ENCODE data around the gene SARM1.

The SARM1 gene

GRCh38 chr17:28368306-28368831 is 3.1 kb upstream of the SARM1 start:
- peaks cover 23% of the 10 kb centered on the region for H3K4me1 ChIP-seq (ENCODE audit: control insufficient read depth, insufficient read depth, low read length, unreplicated experiment)
- no peaks in the 10 kb centered on the region for H3K79me2 ChIP-seq (ENCODE audit: control insufficient read depth, insufficient read depth, low read length, unreplicated experiment)
- no peaks in the 10 kb centered on the region for H3K36me3 ChIP-seq (ENCODE audit: insufficient read depth, low read length)
- no peak overlapping the region for H3K4me3 ChIP-seq (ENCODE audit: low read depth, low read length)
- no peak overlapping the region for H3K27ac ChIP-seq (ENCODE audit: low read depth, low read length)
- no peaks in the 10 kb centered on the region for H3K27me3 ChIP-seq (ENCODE audit: insufficient read depth, low read length)
- H2AFZ ChIP-seq (ENCODE audit: low read length, unreplicated experiment): no peak overlapping the region

GRCh38 chr17:28368915-28369683 is 2.4 kb upstream of the SARM1 start:
- Histone ChIP-seq H2AFZ (ENCODE audit: low read length, unreplicated experiment) (no peak overlapping the region), H3K36me3 (ENCODE audit: insufficient read depth, low read length) (no peaks in the 10 kb centered on the region), H3K4me3 (ENCODE audit: low read depth, low read length) (no peak overlapping the region)

GRCh38 chr17:28369684-28370034 is 1.8 kb upstream of the SARM1 start:
- no peak overlapping the region for H3K27ac ChIP-seq (ENCODE audit: low read depth, low read length)
- H3K36me3 ChIP-seq (ENCODE audit: insufficient read depth, low read length): no peaks in the 10 kb centered on the region

More at GRCh38 chr17:28368915-28369683, 2.4 kb upstream of the SARM1 start:
- Histone ChIP-seq H3K79me2 (ENCODE audit: control insufficient read depth, insufficient read depth, low read length, unreplicated experiment) (no peaks in the 10 kb centered on the region), H3K27ac (ENCODE audit: low read depth, low read length) (no peak overlapping the region), H3K4me1 (ENCODE audit: control insufficient read depth, insufficient read depth, low read length, unreplicated experiment) (peaks cover 26% of the 10 kb centered on the region), H3K27me3 (ENCODE audit: insufficient read depth, low read length) (no peaks in the 10 kb centered on the region)

GRCh38 chr17:28370035-28370743 is 1.3 kb upstream of the SARM1 start, which contains the start of gene VTN:
Gene VTN, minus strand, starts transcription at chr17:28370307. Its CDS starts 104 bp downstream, at chr17:28370203.
- no peak within 1 kb of the TSS for H2AFZ ChIP-seq (ENCODE audit: low read length, unreplicated experiment)

More at GRCh38 chr17:28369684-28370034, 1.8 kb upstream of the SARM1 start:
- no peak overlapping the region for H3K4me3 ChIP-seq (ENCODE audit: low read depth, low read length)
- H2AFZ ChIP-seq (ENCODE audit: low read length, unreplicated experiment): no peak overlapping the region
- H3K79me2 ChIP-seq (ENCODE audit: control insufficient read depth, insufficient read depth, low read length, unreplicated experiment): no peaks in the 10 kb centered on the region
- peaks cover 26% of the 10 kb centered on the region for H3K4me1 ChIP-seq (ENCODE audit: control insufficient read depth, insufficient read depth, low read length, unreplicated experiment)
- H3K27me3 ChIP-seq (ENCODE audit: insufficient read depth, low read length): no peaks in the 10 kb centered on the region

GRCh38 chr17:28370744-28371103 is 770 bp upstream of the SARM1 start:
- H3K27me3 ChIP-seq (ENCODE audit: insufficient read depth, low read length): no peaks in the 10 kb centered on the region
- H3K27ac ChIP-seq (ENCODE audit: low read depth, low read length): peak overlapping the region; percentile 58
- peaks cover 26% of the 10 kb centered on the region for H3K4me1 ChIP-seq (ENCODE audit: control insufficient read depth, insufficient read depth, low read length, unreplicated experiment)
- no peak overlapping the region for H2AFZ ChIP-seq (ENCODE audit: low read length, unreplicated experiment)
- no peaks in the 10 kb centered on the region for H3K79me2 ChIP-seq (ENCODE audit: control insufficient read depth, insufficient read depth, low read length, unreplicated experiment)
- H3K4me3 ChIP-seq (ENCODE audit: low read depth, low read length): peak overlapping the region; percentile 88
- H3K36me3 ChIP-seq (ENCODE audit: insufficient read depth, low read length): no peaks in the 10 kb centered on the region

More at GRCh38 chr17:28370035-28370743, 1.3 kb upstream of the SARM1 start, which contains the start of gene VTN:
- peak within 1 kb of the TSS; percentile 58 for H3K27ac ChIP-seq (ENCODE audit: low read depth, low read length)
- no peaks in the 10 kb centered on the region for H3K79me2 ChIP-seq (ENCODE audit: control insufficient read depth, insufficient read depth, low read length, unreplicated experiment)
- H3K27me3 ChIP-seq (ENCODE audit: insufficient read depth, low read length): no peaks in the 10 kb centered on the region
- no peaks in the 10 kb centered on the region for H3K36me3 ChIP-seq (ENCODE audit: insufficient read depth, low read length)
- H3K4me3 ChIP-seq (ENCODE audit: low read depth, low read length): peak within 1 kb of the TSS; percentile 88
- peaks cover 26% of the 10 kb centered on the region for H3K4me1 ChIP-seq (ENCODE audit: control insufficient read depth, insufficient read depth, low read length, unreplicated experiment)

- H3K4me1 ChIP-seq (ENCODE audit: control insufficient read depth, insufficient read depth, low read length, unreplicated experiment): peaks cover 26% of the 10 kb centered on the region
- H3K27me3 ChIP-seq (ENCODE audit: insufficient read depth, low read length): no peaks in the 10 kb centered on the region
- no peaks in the 10 kb centered on the region for H3K79me2 ChIP-seq (ENCODE audit: control insufficient read depth, insufficient read depth, low read length, unreplicated experiment)
- H2AFZ ChIP-seq (ENCODE audit: low read length, unreplicated experiment): peak overlapping the region; percentile 83
- no peaks in the 10 kb centered on the region for H3K36me3 ChIP-seq (ENCODE audit: insufficient read depth, low read length)
- peak overlapping the region; percentile 27; the same call in 1 of the 2 replicates for H3K27ac ChIP-seq (ENCODE audit: low read depth, low read length)
- peak overlapping the region; percentile 88 for H3K4me3 ChIP-seq (ENCODE audit: low read depth, low read length)
Observed at GRCh38 chr17:28372203-28372944, 880 bp downstream of the SARM1 start.

GRCh38 chr17:28372945-28373274 is 1.4 kb downstream of the SARM1 start:
- no peaks in the 10 kb centered on the region for H3K79me2 ChIP-seq (ENCODE audit: control insufficient read depth, insufficient read depth, low read length, unreplicated experiment)
- peak overlapping the region; percentile 88 for H3K4me3 ChIP-seq (ENCODE audit: low read depth, low read length)
- H3K27me3 ChIP-seq (ENCODE audit: insufficient read depth, low read length): no peaks in the 10 kb centered on the region
- H3K36me3 ChIP-seq (ENCODE audit: insufficient read depth, low read length): no peaks in the 10 kb centered on the region
- no peak overlapping the region for H3K27ac ChIP-seq (ENCODE audit: low read depth, low read length)
- H3K4me1 ChIP-seq (ENCODE audit: control insufficient read depth, insufficient read depth, low read length, unreplicated experiment): peaks cover 26% of the 10 kb centered on the region
- no peak overlapping the region for H2AFZ ChIP-seq (ENCODE audit: low read length, unreplicated experiment)

- Histone ChIP-seq H2AFZ (ENCODE audit: low read length, unreplicated experiment) (no peak overlapping the region), H3K4me3 (ENCODE audit: low read depth, low read length) (no peak overlapping the region), H3K4me1 (ENCODE audit: control insufficient read depth, insufficient read depth, low read length, unreplicated experiment) (no peaks in the 10 kb centered on the region), H3K36me3 (ENCODE audit: insufficient read depth, low read length) (no peaks in the 10 kb centered on the region), H3K27me3 (ENCODE audit: insufficient read depth, low read length) (no peaks in the 10 kb centered on the region), H3K27ac (ENCODE audit: low read depth, low read length) (no peak overlapping the region), H3K79me2 (ENCODE audit: control insufficient read depth, insufficient read depth, low read length, unreplicated experiment) (no peaks in the 10 kb centered on the region)
Observed at GRCh38 chr17:28379814-28380801, 8.6 kb downstream of the SARM1 start.

- Histone ChIP-seq H3K4me3 (ENCODE audit: low read depth, low read length) (no peak overlapping the region), H3K79me2 (ENCODE audit: control insufficient read depth, insufficient read depth, low read length, unreplicated experiment) (no peaks in the 10 kb centered on the region), H3K27ac (ENCODE audit: low read depth, low read length) (no peak overlapping the region), H3K4me1 (ENCODE audit: control insufficient read depth, insufficient read depth, low read length, unreplicated experiment) (no peaks in the 10 kb centered on the region), H3K27me3 (ENCODE audit: insufficient read depth, low read length) (no peaks in the 10 kb centered on the region), H3K36me3 (ENCODE audit: insufficient read depth, low read length) (no peaks in the 10 kb centered on the region), H2AFZ (ENCODE audit: low read length, unreplicated experiment) (no peak overlapping the region)
Observed at GRCh38 chr17:28381141-28381825, 9.8 kb downstream of the SARM1 start.
